ENCODE results near the gene LTBP1. TPM values are rescaled to one million over a fixed set of nuclear protein-coding genes. Genes with fewer than 3 reads are reported as not detected.

The LTBP1 gene
- total RNA-seq, 1 experiment from 2014 or later = 119 TPM

DNA sequence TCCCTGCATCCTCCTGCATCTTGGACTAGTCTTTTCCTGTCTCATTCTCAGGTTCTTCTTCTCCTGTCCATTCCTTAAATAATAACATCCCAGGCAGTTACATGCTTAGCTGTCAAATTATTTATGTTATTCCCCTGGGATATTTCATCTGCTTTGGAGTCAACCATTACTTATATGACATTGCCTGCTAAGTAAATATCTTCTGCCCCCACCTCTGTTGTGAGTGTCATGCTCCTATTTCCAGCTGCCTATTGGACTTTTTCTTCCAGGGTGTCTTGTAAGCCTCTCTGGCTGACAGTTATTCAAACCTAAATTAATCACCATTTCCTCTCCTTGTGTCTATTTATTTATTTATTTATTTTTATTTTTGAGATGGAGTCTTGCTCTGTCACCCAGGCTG is 405.0 kb downstream of the LTBP1 start:
- BruUV-seq (replicated peaks) = no TSS peak
- intact Hi-C loops (cut with micrococcal nuclease) = no loop called here
- TF ChIP-seq, protein P1, sequence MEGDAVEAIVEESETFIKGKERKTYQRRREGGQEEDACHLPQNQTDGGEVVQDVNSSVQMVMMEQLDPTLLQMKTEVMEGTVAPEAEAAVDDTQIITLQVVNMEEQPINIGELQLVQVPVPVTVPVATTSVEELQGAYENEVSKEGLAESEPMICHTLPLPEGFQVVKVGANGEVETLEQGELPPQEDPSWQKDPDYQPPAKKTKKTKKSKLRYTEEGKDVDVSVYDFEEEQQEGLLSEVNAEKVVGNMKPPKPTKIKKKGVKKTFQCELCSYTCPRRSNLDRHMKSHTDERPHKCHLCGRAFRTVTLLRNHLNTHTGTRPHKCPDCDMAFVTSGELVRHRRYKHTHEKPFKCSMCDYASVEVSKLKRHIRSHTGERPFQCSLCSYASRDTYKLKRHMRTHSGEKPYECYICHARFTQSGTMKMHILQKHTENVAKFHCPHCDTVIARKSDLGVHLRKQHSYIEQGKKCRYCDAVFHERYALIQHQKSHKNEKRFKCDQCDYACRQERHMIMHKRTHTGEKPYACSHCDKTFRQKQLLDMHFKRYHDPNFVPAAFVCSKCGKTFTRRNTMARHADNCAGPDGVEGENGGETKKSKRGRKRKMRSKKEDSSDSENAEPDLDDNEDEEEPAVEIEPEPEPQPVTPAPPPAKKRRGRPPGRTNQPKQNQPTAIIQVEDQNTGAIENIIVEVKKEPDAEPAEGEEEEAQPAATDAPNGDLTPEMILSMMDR (IDR thresholded peaks at IDR 0.05; ENCODE audit: unreplicated experiment) = no peak
- H3K9me3 Mint-ChIP-seq (ENCODE audit: unreplicated experiment) = peaks cover 13% of the 10 kb centered on the region
- CTCF ChIA-PET = no interaction called here
- no peak overlapping the region for H3K4me3 Mint-ChIP-seq (ENCODE audit: unreplicated experiment)
- no peaks in the 10 kb centered on the region for H3K4me1 Mint-ChIP-seq (ENCODE audit: insufficient read depth, unreplicated experiment)
- H3K27ac Mint-ChIP-seq (ENCODE audit: low read depth, unreplicated experiment) = no peak overlapping the region
- no peak for DNase-seq (ENCODE audit: unreplicated experiment)
- H3K36me3 Mint-ChIP-seq (ENCODE audit: insufficient read depth, unreplicated experiment) = peaks cover 67% of the 10 kb centered on the region
- POLR2A ChIA-PET = no interaction called here
- H3K27me3 Mint-ChIP-seq (ENCODE audit: insufficient read depth, unreplicated experiment) = no peaks in the 10 kb centered on the region

DNA sequence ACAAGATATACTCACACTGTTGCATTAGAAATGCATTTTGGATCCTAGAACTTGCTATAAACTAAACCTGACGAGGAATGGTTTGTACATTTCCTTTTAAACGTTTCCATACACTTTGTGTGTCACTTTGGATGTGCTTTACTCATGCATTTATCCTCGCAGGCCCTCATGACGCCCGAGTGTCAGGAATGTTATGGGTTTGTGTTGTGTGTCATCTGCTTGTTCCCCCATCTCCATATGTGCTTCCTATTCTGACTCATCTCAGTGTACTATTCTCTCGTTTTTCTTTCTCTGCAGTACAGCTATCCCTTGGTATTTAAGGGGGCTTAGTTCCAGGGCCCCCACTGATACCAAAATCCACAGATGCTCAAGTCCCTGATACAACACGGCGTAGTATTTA is 408.2 kb downstream of the LTBP1 start:
- no TSS peak for BruUV-seq (replicated peaks)
- no peaks in the 10 kb centered on the region for H3K4me1 Mint-ChIP-seq (ENCODE audit: insufficient read depth, unreplicated experiment)
- no peak overlapping the region for H3K4me3 Mint-ChIP-seq (ENCODE audit: unreplicated experiment)
- ChIA-PET CTCF (interaction anchor here (0.6 to 2.0 kb wide), 2 partner anchors 25 to 1312 kb away, joined by 3 to 8 read pairs; no protein-coding TSS in a partner anchor), POLR2A (no interaction called here)
- no peak overlapping the region for H3K27ac Mint-ChIP-seq (ENCODE audit: low read depth, unreplicated experiment)
- intact Hi-C loops (cut with micrococcal nuclease) = no loop called here
- peaks cover 13% of the 10 kb centered on the region for H3K9me3 Mint-ChIP-seq (ENCODE audit: unreplicated experiment)
- no peak for DNase-seq (ENCODE audit: unreplicated experiment)
- TF ChIP-seq, protein P1 (IDR thresholded peaks at IDR 0.05; ENCODE audit: unreplicated experiment) = no peak
- H3K36me3 Mint-ChIP-seq (ENCODE audit: insufficient read depth, unreplicated experiment) = peaks cover 59% of the 10 kb centered on the region
- H3K27me3 Mint-ChIP-seq (ENCODE audit: insufficient read depth, unreplicated experiment) = no peaks in the 10 kb centered on the region

DNA sequence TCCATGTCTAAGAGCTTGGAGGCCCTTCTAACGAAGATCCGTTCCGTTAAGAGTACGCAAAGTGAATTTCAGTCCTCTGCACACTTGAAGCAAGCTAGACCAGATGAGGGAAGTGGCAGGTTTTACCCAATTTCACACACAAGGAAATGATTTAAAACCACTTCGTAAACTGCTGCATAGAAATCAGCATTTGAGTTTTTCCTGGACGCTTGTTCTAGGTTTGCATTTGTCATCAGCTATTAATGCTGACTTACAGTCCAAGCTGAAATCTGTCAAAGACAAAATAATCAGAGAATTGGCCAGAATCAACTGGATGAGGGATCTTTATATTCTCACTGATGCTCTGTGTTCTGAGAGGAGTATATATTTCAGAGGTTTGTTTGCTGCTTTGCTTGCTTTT is 412.1 kb downstream of the LTBP1 start:
- no TSS peak for BruUV-seq (replicated peaks)
- Mint-ChIP-seq H3K27ac (ENCODE audit: low read depth, unreplicated experiment) (no peak overlapping the region), H3K4me1 (ENCODE audit: insufficient read depth, unreplicated experiment) (no peaks in the 10 kb centered on the region), H3K36me3 (ENCODE audit: insufficient read depth, unreplicated experiment) (peaks cover 41% of the 10 kb centered on the region), H3K9me3 (ENCODE audit: unreplicated experiment) (peaks cover 13% of the 10 kb centered on the region), H3K27me3 (ENCODE audit: insufficient read depth, unreplicated experiment) (no peaks in the 10 kb centered on the region), H3K4me3 (ENCODE audit: unreplicated experiment) (no peak overlapping the region)
- CTCF ChIA-PET = interaction anchor here (0.6 to 2.3 kb wide), 2 partner anchors 14 to 230 kb away, joined by 4 to 6 read pairs; no protein-coding TSS in a partner anchor
- DNase-seq (ENCODE audit: unreplicated experiment) = no peak
- TF ChIP-seq, protein P1 (IDR thresholded peaks at IDR 0.05; ENCODE audit: unreplicated experiment) = no peak
- intact Hi-C loops (cut with micrococcal nuclease) = no loop called here
- POLR2A ChIA-PET = interaction anchor here (0.6 kb wide), 1 partner anchor 98 kb away, joined by 3 read pairs; no protein-coding TSS in a partner anchor

GRCh38 chr2:33363325-33364298 is 416.9 kb downstream of the LTBP1 start:
- H3K36me3 Mint-ChIP-seq (ENCODE audit: insufficient read depth, unreplicated experiment) = peaks cover 45% of the 10 kb centered on the region
- ChIA-PET CTCF (interaction anchor here (1.0 kb wide), 1 partner anchor 217 kb away, joined by 3 read pairs; no protein-coding TSS in a partner anchor), POLR2A (no interaction called here)
- no peak for DNase-seq (ENCODE audit: unreplicated experiment)
- H3K4me3 Mint-ChIP-seq (ENCODE audit: unreplicated experiment) = no peak overlapping the region
- peak overlapping the region; percentile 47 for H3K27ac Mint-ChIP-seq (ENCODE audit: low read depth, unreplicated experiment)
- TF ChIP-seq, protein P1 (IDR thresholded peaks at IDR 0.05; ENCODE audit: unreplicated experiment) = no peak
- no peaks in the 10 kb centered on the region for H3K4me1 Mint-ChIP-seq (ENCODE audit: insufficient read depth, unreplicated experiment)
- H3K9me3 Mint-ChIP-seq (ENCODE audit: unreplicated experiment) = no peaks in the 10 kb centered on the region
- no peaks in the 10 kb centered on the region for H3K27me3 Mint-ChIP-seq (ENCODE audit: insufficient read depth, unreplicated experiment)
- no TSS peak for BruUV-seq (replicated peaks)
- intact Hi-C loops (cut with micrococcal nuclease) = no loop called here

Measured in MCF 10A (cell line).